Neural cell (in vitro differentiated cells): Measurements from ENCODE around the gene MADCAM1. TPM values are rescaled to one million over a fixed set of nuclear protein-coding genes. Genes with fewer than 3 reads are reported as not detected.

Source experiments
- H2AFZ ChIP-seq: fragments of 200-600, 300-800 bp; sonication (generic), shearing (Covaris generic); 2 replicates; pipeline ENCODE4 v1.6.0; 2014; ENCODE audit warnings: low read depth, mild to moderate bottlenecking, antibody characterized with exemption, low read length, moderate library complexity
- H3F3A ChIP-seq: fragments of 200-600 bp; shearing (Covaris generic); 2 replicates; pipeline ENCODE4 v1.6.1; 2016; ENCODE audit warnings: mild to moderate bottlenecking, moderate library complexity, mixed read lengths, antibody characterized with exemption, low read length; ENCODE audit not compliant: insufficient read depth, poor library complexity, severe bottlenecking
- H3K27ac ChIP-seq: fragments of 200-600, 300-800 bp; sonication (generic), shearing (Covaris generic); 2 replicates; pipeline ENCODE4 v1.5.1; 2014; ENCODE audit warnings: mild to moderate bottlenecking, low read length, moderate library complexity
- H3K27me3 ChIP-seq: fragments of 300-800, 200-600 bp; sonication (generic), shearing (Covaris generic); 2 replicates; pipeline ENCODE4 v1.6.0; 2014; ENCODE audit warnings: mild to moderate bottlenecking, low read depth, low read length, moderate library complexity; ENCODE audit not compliant: insufficient read depth
- H3K36me3 ChIP-seq: fragments of 300-800, 200-600 bp; sonication (generic), shearing (Covaris generic); 2 replicates; pipeline ENCODE4 v1.5.1; 2014; ENCODE audit warnings: mild to moderate bottlenecking, antibody characterized with exemption, low read length, moderate library complexity; ENCODE audit not compliant: insufficient read depth
- H3K4me2 ChIP-seq: fragments of 300-800, 200-600 bp; sonication (generic), shearing (Covaris generic); 2 replicates; pipeline ENCODE4 v1.6.0; 2014; ENCODE audit warnings: mild to moderate bottlenecking, low read length
- H3K4me3 ChIP-seq: fragments of 300-800, 200-600 bp; sonication (generic), shearing (Covaris generic); 2 replicates; pipeline ENCODE4 v1.5.1; 2014; ENCODE audit warnings: mild to moderate bottlenecking, low read length, moderate library complexity
- H3K79me2 ChIP-seq: fragments of 200-600 bp; shearing (Covaris generic); replicated peaks from 2 replicates; pipeline ENCODE4 v1.6.0; 2014; ENCODE audit warnings: mild to moderate bottlenecking, low read length, moderate library complexity; ENCODE audit not compliant: insufficient read depth
- H3K9ac ChIP-seq: fragments of 300-800, 200-600 bp; sonication (generic), shearing (Covaris generic); 2 replicates; pipeline ENCODE4 v1.6.1; 2016; ENCODE audit warnings: mild to moderate bottlenecking, low read length, mixed read lengths
- H3K9me2 ChIP-seq: fragments of 200-600 bp; shearing (Covaris generic); 2 replicates; pipeline ENCODE4 v1.6.1; 2016; ENCODE audit warnings: mild to moderate bottlenecking, low read length, mixed read lengths; ENCODE audit not compliant: insufficient read depth
- H3K9me3 ChIP-seq: fragments of 200-600, 300-800 bp; sonication (generic), shearing (Covaris generic); 2 replicates; pipeline ENCODE4 v1.6.1; 2016; ENCODE audit warnings: mild to moderate bottlenecking, mixed run types, low read length, moderate library complexity, mixed read lengths
- H4K20me1 ChIP-seq: fragments of 200-600 bp; shearing (Covaris generic); 2 replicates; pipeline ENCODE4 v1.6.1; 2016; ENCODE audit warnings: mild to moderate bottlenecking, mixed run types; ENCODE audit not compliant: insufficient read depth
- EP300 ChIP-seq: fragments of 450-650 bp; conservative IDR thresholded peaks from 2 replicates; pipeline ENCODE4 v1.6.1; 2014; ENCODE audit warnings: antibody characterized with exemption, mild to moderate bottlenecking, moderate library complexity; ENCODE audit not compliant: poor library complexity, severe bottlenecking
- EZH2 ChIP-seq: fragments of 200-600, 300-800 bp; shearing (Covaris generic), sonication (generic); IDR thresholded peaks from 2 replicates; pipeline ENCODE4 v1.6.1; 2014; ENCODE audit warnings: antibody characterized with exemption, low read length, borderline replicate concordance, mild to moderate bottlenecking; ENCODE audit not compliant: insufficient read depth, poor library complexity, severe bottlenecking
- MXI1 ChIP-seq: fragments of 450-650 bp; conservative IDR thresholded peaks from 2 replicates; pipeline ENCODE4 v1.6.1; 2014; ENCODE audit warnings: antibody characterized with exemption, mild to moderate bottlenecking; ENCODE audit not compliant: poor library complexity, severe bottlenecking
- POLR2AphosphoS5 ChIP-seq: IDR thresholded peaks from 2 replicates; pipeline ENCODE4 v1.6.1; 2012
- RAD21 ChIP-seq: fragments of 450-650 bp; conservative IDR thresholded peaks from 2 replicates; pipeline ENCODE4 v1.6.1; 2014; ENCODE audit warnings: antibody characterized with exemption, mild to moderate bottlenecking, moderate library complexity
- SMC3 ChIP-seq: fragments of 450-650 bp; conservative IDR thresholded peaks from 2 replicates; pipeline ENCODE4 v1.6.1; 2014; ENCODE audit warnings: antibody characterized with exemption, mild to moderate bottlenecking, moderate library complexity; ENCODE audit not compliant: poor library complexity
- TAF1 ChIP-seq: IDR thresholded peaks from 2 replicates; pipeline ENCODE4 v1.6.1; 2012; ENCODE audit warnings: low read depth
- polyA plus RNA-seq: library from polyadenylated mRNA; depleted of rRNA; stranded (reverse); fragments of >200 nt; gene quantifications from 2 replicates; pipeline ENCODE4 v1.2.3, GENCODE V29; 2014
- TF ChIP-seq, protein P1 (sequence below): IDR thresholded peaks from 2 replicates; pipeline ENCODE4 v1.6.1; 2012; ENCODE audit warnings: borderline replicate concordance
- TF ChIP-seq, protein P2 (sequence below): fragments of 450-650 bp; IDR thresholded peaks from 2 replicates; pipeline ENCODE4 v1.5.1; 2014; ENCODE audit warnings: antibody characterized with exemption, mild to moderate bottlenecking, moderate library complexity; ENCODE audit not compliant: poor library complexity, severe bottlenecking

The MADCAM1 gene
- polyA plus RNA-seq, 1 donor from 2014 or later, result 1.0 TPM

GRCh38 chr19:513368-514165 is 17.3 kb downstream of the MADCAM1 start:
- Histone ChIP-seq H3K4me2 (no peak overlapping the region), H3F3A (no peaks in the 10 kb centered on the region), H3K4me3 (no peak overlapping the region), H4K20me1 (no peaks in the 10 kb centered on the region), H2AFZ (no peak overlapping the region), H3K9me3 (no peaks in the 10 kb centered on the region), H3K36me3 (no peaks in the 10 kb centered on the region), H3K27me3 (no peaks in the 10 kb centered on the region), H3K9me2 (no peaks in the 10 kb centered on the region), H3K27ac (no peak overlapping the region), H3K9ac (no peak overlapping the region), H3K79me2 (peaks cover 4% of the 10 kb centered on the region)
- TF ChIP-seq MXI1 (no peak), SMC3 (no peak), EZH2 (no peak), TAF1 (no peak), EP300 (no peak), RAD21 (no peak), POLR2AphosphoS5 (no peak)
- TF ChIP-seq, protein P1, sequence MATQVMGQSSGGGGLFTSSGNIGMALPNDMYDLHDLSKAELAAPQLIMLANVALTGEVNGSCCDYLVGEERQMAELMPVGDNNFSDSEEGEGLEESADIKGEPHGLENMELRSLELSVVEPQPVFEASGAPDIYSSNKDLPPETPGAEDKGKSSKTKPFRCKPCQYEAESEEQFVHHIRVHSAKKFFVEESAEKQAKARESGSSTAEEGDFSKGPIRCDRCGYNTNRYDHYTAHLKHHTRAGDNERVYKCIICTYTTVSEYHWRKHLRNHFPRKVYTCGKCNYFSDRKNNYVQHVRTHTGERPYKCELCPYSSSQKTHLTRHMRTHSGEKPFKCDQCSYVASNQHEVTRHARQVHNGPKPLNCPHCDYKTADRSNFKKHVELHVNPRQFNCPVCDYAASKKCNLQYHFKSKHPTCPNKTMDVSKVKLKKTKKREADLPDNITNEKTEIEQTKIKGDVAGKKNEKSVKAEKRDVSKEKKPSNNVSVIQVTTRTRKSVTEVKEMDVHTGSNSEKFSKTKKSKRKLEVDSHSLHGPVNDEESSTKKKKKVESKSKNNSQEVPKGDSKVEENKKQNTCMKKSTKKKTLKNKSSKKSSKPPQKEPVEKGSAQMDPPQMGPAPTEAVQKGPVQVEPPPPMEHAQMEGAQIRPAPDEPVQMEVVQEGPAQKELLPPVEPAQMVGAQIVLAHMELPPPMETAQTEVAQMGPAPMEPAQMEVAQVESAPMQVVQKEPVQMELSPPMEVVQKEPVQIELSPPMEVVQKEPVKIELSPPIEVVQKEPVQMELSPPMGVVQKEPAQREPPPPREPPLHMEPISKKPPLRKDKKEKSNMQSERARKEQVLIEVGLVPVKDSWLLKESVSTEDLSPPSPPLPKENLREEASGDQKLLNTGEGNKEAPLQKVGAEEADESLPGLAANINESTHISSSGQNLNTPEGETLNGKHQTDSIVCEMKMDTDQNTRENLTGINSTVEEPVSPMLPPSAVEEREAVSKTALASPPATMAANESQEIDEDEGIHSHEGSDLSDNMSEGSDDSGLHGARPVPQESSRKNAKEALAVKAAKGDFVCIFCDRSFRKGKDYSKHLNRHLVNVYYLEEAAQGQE, result no peak
- TF ChIP-seq, protein P2, sequence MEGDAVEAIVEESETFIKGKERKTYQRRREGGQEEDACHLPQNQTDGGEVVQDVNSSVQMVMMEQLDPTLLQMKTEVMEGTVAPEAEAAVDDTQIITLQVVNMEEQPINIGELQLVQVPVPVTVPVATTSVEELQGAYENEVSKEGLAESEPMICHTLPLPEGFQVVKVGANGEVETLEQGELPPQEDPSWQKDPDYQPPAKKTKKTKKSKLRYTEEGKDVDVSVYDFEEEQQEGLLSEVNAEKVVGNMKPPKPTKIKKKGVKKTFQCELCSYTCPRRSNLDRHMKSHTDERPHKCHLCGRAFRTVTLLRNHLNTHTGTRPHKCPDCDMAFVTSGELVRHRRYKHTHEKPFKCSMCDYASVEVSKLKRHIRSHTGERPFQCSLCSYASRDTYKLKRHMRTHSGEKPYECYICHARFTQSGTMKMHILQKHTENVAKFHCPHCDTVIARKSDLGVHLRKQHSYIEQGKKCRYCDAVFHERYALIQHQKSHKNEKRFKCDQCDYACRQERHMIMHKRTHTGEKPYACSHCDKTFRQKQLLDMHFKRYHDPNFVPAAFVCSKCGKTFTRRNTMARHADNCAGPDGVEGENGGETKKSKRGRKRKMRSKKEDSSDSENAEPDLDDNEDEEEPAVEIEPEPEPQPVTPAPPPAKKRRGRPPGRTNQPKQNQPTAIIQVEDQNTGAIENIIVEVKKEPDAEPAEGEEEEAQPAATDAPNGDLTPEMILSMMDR, result no peak

DNA sequence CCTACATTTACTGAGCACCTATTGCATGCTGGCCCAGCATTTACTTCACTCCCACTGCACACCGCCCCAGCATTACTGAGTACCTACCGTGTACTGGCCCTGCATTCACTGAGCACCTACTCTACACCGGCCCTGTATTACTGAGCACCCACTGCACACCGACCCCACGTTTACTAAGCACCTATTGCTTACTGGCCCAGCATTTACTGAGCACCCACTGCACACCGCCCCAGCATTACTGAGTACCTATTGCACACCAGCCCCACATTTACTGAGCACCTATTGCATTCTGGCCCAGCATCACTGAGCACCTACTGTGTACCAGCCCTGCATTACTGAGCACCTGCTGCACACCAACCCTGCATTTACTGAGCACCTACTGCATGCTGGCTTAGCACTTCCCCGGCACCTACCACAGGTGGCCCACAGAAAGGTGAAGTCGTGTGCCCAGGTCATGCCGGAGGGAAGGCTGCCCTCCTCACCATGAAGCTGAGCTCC is 17.9 kb downstream of the MADCAM1 start:
- Histone ChIP-seq H3K9me3 (no peaks in the 10 kb centered on the region), H3K9me2 (no peaks in the 10 kb centered on the region), H4K20me1 (no peaks in the 10 kb centered on the region), H3K36me3 (no peaks in the 10 kb centered on the region), H3K27me3 (no peaks in the 10 kb centered on the region), H3F3A (no peaks in the 10 kb centered on the region), H2AFZ (no peak overlapping the region), H3K4me2 (no peak overlapping the region), H3K79me2 (no peaks in the 10 kb centered on the region), H3K27ac (no peak overlapping the region), H3K4me3 (no peak overlapping the region), H3K9ac (no peak overlapping the region)
- TF ChIP-seq, protein P2, result no peak
- TF ChIP-seq RAD21, result no peak
- TF ChIP-seq TAF1, result no peak
- TF ChIP-seq EP300, result no peak
- TF ChIP-seq, protein P1, result no peak
- TF ChIP-seq POLR2AphosphoS5, result no peak
- TF ChIP-seq EZH2, result no peak
- no peak for TF ChIP-seq MXI1
- TF ChIP-seq SMC3, result no peak
